A549 (cell line): Measurements from ENCODE around the gene KIF3A. TPM values are rescaled to one million over a fixed set of nuclear protein-coding genes. Genes with fewer than 3 reads are reported as not detected.

ENCODE experiments used
- ATAC-seq, 2 experiments: fragments of 200-7000 bp in 1 of 2; fragments of >200 bp in 1 of 2; cut with Nextera tagmentation in 1 of 2; cut with Tn5 transposase in 1 of 2; 3 replicates each; pipeline versions ENCODE4 v1.8.0 to v1.9.1; 2018 to 2020; ENCODE audit warnings: mild to moderate bottlenecking in 1 of 2, moderate library complexity in 1 of 2
- CTCF ChIA-PET: fragments of 300-600 bp; sonication (Branson Sonifier 250); formaldehyde crosslinking; extraction: SDS; loops from one replicate; lab custom pipeline; 2021; ENCODE audit warnings: antibody characterized with exemption, inconsistent platforms; lab: Yijun Ruan, JAX
- POLR2A ChIA-PET: fragments of 350-600 bp; formaldehyde crosslinking; extraction: SDS; loops from one replicate; lab custom pipeline; 2021; ENCODE audit warnings: antibody characterized with exemption, inconsistent platforms; lab: Yijun Ruan, JAX
- DNase-seq, 2 experiments: peaks; one replicate each; pipeline versions ENCODE4 v3.0.0 to v3.0.0-alpha.2; 2011 to 2016; ENCODE audit warnings: low read depth in 1 of 2, low spot score in 1 of 2
- FAIRE-seq: peaks from 2 replicates; lab custom pipeline; 2011; peaks lifted over from hg19 to GRCh38; lab: Jason Lieb, UNC
- H3K27ac ChIP-seq, 2 experiments: fragments of >200 bp; sonication (Bioruptor Twin); formaldehyde crosslinking; 3 replicates each; pipeline ENCODE4 v1.5.1; 2016 to 2017
- H3K4me1 ChIP-seq: fragments of >200 bp; sonication (Bioruptor Twin); formaldehyde crosslinking; 3 replicates; pipeline ENCODE4 v1.6.1; 2016
- H3K4me2 ChIP-seq: fragments of >200 bp; sonication (Bioruptor Twin); formaldehyde crosslinking; 3 replicates; pipeline ENCODE4 v1.6.1; 2016
- H3K4me3 ChIP-seq: fragments of >200 bp; sonication (Bioruptor Twin); formaldehyde crosslinking; 3 replicates; pipeline ENCODE4 v1.5.1; 2016
- H3K9me3 ChIP-seq: fragments of >200 bp; sonication (Bioruptor Twin); formaldehyde crosslinking; 3 replicates; pipeline ENCODE4 v1.6.1; 2016
- CBX2 ChIP-seq: fragments of 200-600 bp; sonication (generic); IDR thresholded peaks from 2 replicates; pipeline ENCODE4 v1.6.1; 2016; ENCODE audit warnings: low read depth, mild to moderate bottlenecking, borderline replicate concordance
- CHD2 ChIP-seq: fragments of 150-350 bp; IDR thresholded peaks from 2 replicates; pipeline ENCODE4 v1.6.1; 2014; ENCODE audit warnings: low read length; ENCODE audit not compliant: partially characterized antibody
- CHD4 ChIP-seq: fragments of 200-600 bp; sonication (generic); IDR thresholded peaks from 2 replicates; pipeline ENCODE4 v1.6.1; 2016; ENCODE audit warnings: antibody characterized with exemption, mild to moderate bottlenecking, borderline replicate concordance
- EHF ChIP-seq: fragments of 250-450 bp; sonication (Bioruptor Pico); IDR thresholded peaks from 2 replicates; pipeline ENCODE4 v1.5.0; 2020; ENCODE audit warnings: mild to moderate bottlenecking
- ESRRA ChIP-seq: fragments of 150-350 bp; IDR thresholded peaks from 2 replicates; pipeline ENCODE4 v1.6.1; 2014; ENCODE audit warnings: mild to moderate bottlenecking, low read length, borderline replicate concordance
- FOXS1 ChIP-seq: fragments of 250-450 bp; sonication (Bioruptor Pico); IDR thresholded peaks from 2 replicates; pipeline ENCODE4 v1.5.0; 2020; ENCODE audit warnings: mild to moderate bottlenecking, moderate library complexity
- GATA3 ChIP-seq: IDR thresholded peaks from 2 replicates; pipeline ENCODE4 v1.6.1; 2012; ENCODE audit warnings: borderline replicate concordance
- JUN ChIP-seq, 2 experiments: fragments of >200 bp; sonication (Bioruptor Twin); formaldehyde crosslinking; IDR thresholded peaks; 2 replicates in 1 of 2; 3 replicates in 1 of 2; pipeline ENCODE4 v1.6.1; 2016 to 2017
- JUNB ChIP-seq: fragments of >200 bp; sonication (Bioruptor Twin); formaldehyde crosslinking; IDR thresholded peaks from 2 replicates; pipeline ENCODE4 v1.6.1; 2016
- MYC ChIP-seq: IDR thresholded peaks from 2 replicates; pipeline ENCODE4 v1.6.1; 2012; ENCODE audit warnings: mild to moderate bottlenecking, inconsistent platforms, low read length, improper control_type of control experiment, borderline replicate concordance
- POLR2AphosphoS2 ChIP-seq: conservative IDR thresholded peaks from 2 replicates; pipeline ENCODE4 v1.6.1; 2012; ENCODE audit warnings: low read length, improper control_type of control experiment, inconsistent platforms
- RAD21 ChIP-seq, 2 experiments: fragments of >200 bp in 1 of 2; sonication (Bioruptor Twin) in 1 of 2; formaldehyde crosslinking in 1 of 2; IDR thresholded peaks in 1 of 2; conservative IDR thresholded peaks in 1 of 2; 2 replicates in 1 of 2; 3 replicates in 1 of 2; pipeline ENCODE4 v1.6.1; 2012 to 2018; ENCODE audit warnings: inconsistent platforms in 1 of 2
- REST ChIP-seq: fragments of 200-600 bp; sonication (generic); IDR thresholded peaks from 2 replicates; pipeline ENCODE4 v1.6.1; 2016; ENCODE audit warnings: antibody characterized with exemption, mild to moderate bottlenecking, moderate library complexity
- RFX5 ChIP-seq: fragments of 450-650 bp; IDR thresholded peaks from 2 replicates; pipeline ENCODE4 v1.7.1; 2014; ENCODE audit warnings: antibody characterized with exemption, mild to moderate bottlenecking, moderate library complexity
- SREBF2 ChIP-seq: fragments of 450-650 bp; IDR thresholded peaks from 2 replicates; pipeline ENCODE4 v1.6.1; 2014; ENCODE audit warnings: mild to moderate bottlenecking, moderate library complexity
- USF2 ChIP-seq: fragments of 450-650 bp; IDR thresholded peaks from 2 replicates; pipeline ENCODE4 v1.6.1; 2014; ENCODE audit warnings: antibody characterized with exemption
- ZC3H11A ChIP-seq: fragments of 450-650 bp; IDR thresholded peaks from 2 replicates; pipeline ENCODE4 v1.6.1; 2014; ENCODE audit warnings: antibody characterized with exemption, mild to moderate bottlenecking
- ZFP36 ChIP-seq: fragments of 450-650 bp; IDR thresholded peaks from 2 replicates; pipeline ENCODE4 v1.6.1; 2014; ENCODE audit warnings: borderline replicate concordance; ENCODE audit not compliant: partially characterized antibody
- WGBS: methylation state at CpG from one replicate; pipeline ENCODE4 v1.1.6; 2017; ENCODE audit errors: missing lambda C conversion rate; 5-methylcytosine and 5-hydroxymethylcytosine counted together
- polyA plus RNA-seq, 4 experiments: library from polyadenylated mRNA; depleted of rRNA in 3 of 4; stranded (reverse); fragments of >200 nt; fragmentation: RNase III in 1 of 4; extraction: RNeasy Plus Mini Kit Qiagen cat#74134 plus additional on column Dnase treatment in 1 of 4; gene quantifications; 2 replicates in 3 of 4; 3 replicates in 1 of 4; pipeline ENCODE4 v1.2.3, GENCODE V29; 2011 to 2017
- TF ChIP-seq, protein P1 (sequence below): IDR thresholded peaks from 2 replicates; pipeline ENCODE4 v1.6.1; 2012
- TF ChIP-seq, protein P2 (sequence below): fragments of 150-350 bp; IDR thresholded peaks from 2 replicates; pipeline ENCODE4 v1.6.1; 2014; ENCODE audit warnings: low read depth, mild to moderate bottlenecking, low read length

The KIF3A gene
- polyA plus RNA-seq, 2 of the 4 experiments (the other 2 are of a cell fraction): 12.8 to 20.5 TPM

- no peaks in the 10 kb centered on the region for H3K4me1 ChIP-seq
- ChIA-PET CTCF (interaction anchor here (0.7 to 6.4 kb wide), 6 partner anchors 9 to 132 kb away, joined by 3 to 37 read pairs (median 4); no protein-coding TSS in a partner anchor), POLR2A (no interaction called here)
- no peak for ATAC-seq
- no peak overlapping the region for H3K4me2 ChIP-seq
- H3K9me3 ChIP-seq: no peaks in the 10 kb centered on the region
- no peak overlapping the region for H3K27ac ChIP-seq
- TF ChIP-seq GATA3 (no peak), CHD2 (no peak), USF2 (no peak), CBX2 (no peak), ZFP36 (no peak), REST (no peak), POLR2AphosphoS2 (no peak), JUN (IDR thresholded peaks at IDR 0.05) (no peak), RFX5 (no peak), JUNB (no peak)
- WGBS: 81% methylated on average over 8 of the region's 9 CpGs
- no peak for DNase-seq
- no peak overlapping the region for H3K4me3 ChIP-seq
- FAIRE-seq: no peak
Observed at GRCh38 chr5:132658381-132659302, 78.7 kb downstream of the KIF3A start.

GRCh38 chr5:132657676-132658380, 79.5 kb downstream of the KIF3A start, which contains the start of gene IL13:
TSS of gene IL13 (plus strand) at chr5:132658173. CDS start at chr5:132658187, 14 bp downstream.
- POLR2A ChIA-PET: no interaction called here

More at GRCh38 chr5:132657676-132658380, 79.5 kb downstream of the KIF3A start, which contains the start of gene IL13:
- Histone ChIP-seq H3K4me3 (no peak within 1 kb of the TSS), H3K4me2 (no peak within 1 kb of the TSS), H3K4me1 (no peaks in the 10 kb centered on the region), H3K9me3 (no peaks in the 10 kb centered on the region), H3K27ac (no peak within 1 kb of the TSS)
- 95% methylated on average over 11 of the region's 12 CpGs for WGBS
- DNase-seq (no peak), ATAC-seq (no peak), FAIRE-seq (no peak)
- TF ChIP-seq FOXS1 (CRISPR knock-in tag): no peak
- no peak for TF ChIP-seq ESRRA
- TF ChIP-seq, protein P1, sequence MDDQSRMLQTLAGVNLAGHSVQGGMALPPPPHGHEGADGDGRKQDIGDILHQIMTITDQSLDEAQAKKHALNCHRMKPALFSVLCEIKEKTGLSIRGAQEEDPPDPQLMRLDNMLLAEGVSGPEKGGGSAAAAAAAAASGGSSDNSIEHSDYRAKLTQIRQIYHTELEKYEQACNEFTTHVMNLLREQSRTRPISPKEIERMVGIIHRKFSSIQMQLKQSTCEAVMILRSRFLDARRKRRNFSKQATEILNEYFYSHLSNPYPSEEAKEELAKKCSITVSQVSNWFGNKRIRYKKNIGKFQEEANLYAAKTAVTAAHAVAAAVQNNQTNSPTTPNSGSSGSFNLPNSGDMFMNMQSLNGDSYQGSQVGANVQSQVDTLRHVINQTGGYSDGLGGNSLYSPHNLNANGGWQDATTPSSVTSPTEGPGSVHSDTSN: no peak
- TF ChIP-seq ZC3H11A: no peak
- TF ChIP-seq ZFP36: no peak
- TF ChIP-seq EHF (CRISPR knock-in tag): no peak
- TF ChIP-seq MYC: no peak
- TF ChIP-seq, protein P2, sequence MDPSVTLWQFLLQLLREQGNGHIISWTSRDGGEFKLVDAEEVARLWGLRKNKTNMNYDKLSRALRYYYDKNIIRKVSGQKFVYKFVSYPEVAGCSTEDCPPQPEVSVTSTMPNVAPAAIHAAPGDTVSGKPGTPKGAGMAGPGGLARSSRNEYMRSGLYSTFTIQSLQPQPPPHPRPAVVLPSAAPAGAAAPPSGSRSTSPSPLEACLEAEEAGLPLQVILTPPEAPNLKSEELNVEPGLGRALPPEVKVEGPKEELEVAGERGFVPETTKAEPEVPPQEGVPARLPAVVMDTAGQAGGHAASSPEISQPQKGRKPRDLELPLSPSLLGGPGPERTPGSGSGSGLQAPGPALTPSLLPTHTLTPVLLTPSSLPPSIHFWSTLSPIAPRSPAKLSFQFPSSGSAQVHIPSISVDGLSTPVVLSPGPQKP: no peak
- TF ChIP-seq SREBF2: no peak
- no peak for TF ChIP-seq CHD4
- TF ChIP-seq RAD21 (conservative IDR thresholded peaks at IDR 0.05 in 1 of 2, IDR thresholded peaks at IDR 0.05 in 1 of 2): no peak
- CTCF ChIA-PET: interaction anchor here (0.7 to 6.4 kb wide), 5 partner anchors 10 to 162 kb away, joined by 3 to 37 read pairs (median 7); no protein-coding TSS in a partner anchor
